Measurements from ENCODE around the gene ROPN1B.

Gene ROPN1B

GRCh38 chr3:126005951-126006350 is 37.0 kb downstream of the ROPN1B start:
- Histone ChIP-seq H3K4me3 (ENCODE audit: low read length) (no peak overlapping the region), H3K4me1 (ENCODE audit: control insufficient read depth, insufficient read depth, low read length) (no peaks in the 10 kb centered on the region), H3K36me3 (ENCODE audit: control insufficient read depth, insufficient read depth, low read length) (peaks cover 3% of the 10 kb centered on the region; the same call in 1 of the 2 replicates), H3K9me3 (ENCODE audit: control insufficient read depth, insufficient read depth, low read length) (no peaks in the 10 kb centered on the region), H3K27ac (ENCODE audit: low read length) (no peak overlapping the region), H3K27me3 (ENCODE audit: control insufficient read depth, insufficient read depth, low read length) (no peaks in the 10 kb centered on the region)
- no CpG with 5 or more reads among the region's 3 CpGs for WGBS (ENCODE audit: insufficient coverage, insufficient read length)
- no peak for DNase-seq (ENCODE audit: low read depth, low spot score)

- H3K9me3 ChIP-seq (ENCODE audit: control insufficient read depth, insufficient read depth, low read length) = no peaks in the 10 kb centered on the region
- H3K27ac ChIP-seq (ENCODE audit: low read length) = no peak overlapping the region
- H3K36me3 ChIP-seq (ENCODE audit: control insufficient read depth, insufficient read depth, low read length) = peaks cover 3% of the 10 kb centered on the region; the same call in 1 of the 2 replicates
- no peak overlapping the region for H3K4me3 ChIP-seq (ENCODE audit: low read length)
- no peak for DNase-seq (ENCODE audit: low read depth, low spot score)
- no peaks in the 10 kb centered on the region for H3K27me3 ChIP-seq (ENCODE audit: control insufficient read depth, insufficient read depth, low read length)
- no peaks in the 10 kb centered on the region for H3K4me1 ChIP-seq (ENCODE audit: control insufficient read depth, insufficient read depth, low read length)
- 100% methylated on average over 1 of the region's 3 CpGs for WGBS (ENCODE audit: insufficient coverage, insufficient read length)
These were observed 39.2 kb downstream of the ROPN1B start for GRCh38 chr3:126008219-126008618.

- no peak for DNase-seq (ENCODE audit: low read depth, low spot score)
- WGBS (ENCODE audit: insufficient coverage, insufficient read length) = no CpG with 5 or more reads among the region's 3 CpGs
- no peaks in the 10 kb centered on the region for H3K4me1 ChIP-seq (ENCODE audit: control insufficient read depth, insufficient read depth, low read length)
- no peak overlapping the region for H3K27ac ChIP-seq (ENCODE audit: low read length)
- peaks cover 3% of the 10 kb centered on the region; the same call in 1 of the 2 replicates for H3K36me3 ChIP-seq (ENCODE audit: control insufficient read depth, insufficient read depth, low read length)
- H3K9me3 ChIP-seq (ENCODE audit: control insufficient read depth, insufficient read depth, low read length) = no peaks in the 10 kb centered on the region
- no peaks in the 10 kb centered on the region for H3K27me3 ChIP-seq (ENCODE audit: control insufficient read depth, insufficient read depth, low read length)
- H3K4me3 ChIP-seq (ENCODE audit: low read length) = no peak overlapping the region
These were observed 40.2 kb downstream of the ROPN1B start for GRCh38 chr3:126009181-126009580.

- Histone ChIP-seq H3K27me3 (ENCODE audit: control insufficient read depth, insufficient read depth, low read length) (no peaks in the 10 kb centered on the region), H3K4me1 (ENCODE audit: control insufficient read depth, insufficient read depth, low read length) (peaks cover 3% of the 10 kb centered on the region; the same call in 1 of the 2 replicates), H3K4me3 (ENCODE audit: low read length) (no peak overlapping the region), H3K27ac (ENCODE audit: low read length) (no peak overlapping the region), H3K36me3 (ENCODE audit: control insufficient read depth, insufficient read depth, low read length) (no peaks in the 10 kb centered on the region), H3K9me3 (ENCODE audit: control insufficient read depth, insufficient read depth, low read length) (no peaks in the 10 kb centered on the region)
- DNase-seq (ENCODE audit: low read depth, low spot score) = no peak
- no CpG with 5 or more reads among the region's 8 CpGs for WGBS (ENCODE audit: insufficient coverage, insufficient read length)
These were observed 44.8 kb downstream of the ROPN1B start for GRCh38 chr3:126013751-126014156.

GRCh38 chr3:126014252-126014651 is 45.3 kb downstream of the ROPN1B start:
- no peaks in the 10 kb centered on the region for H3K36me3 ChIP-seq (ENCODE audit: control insufficient read depth, insufficient read depth, low read length)
- DNase-seq (ENCODE audit: low read depth, low spot score) = no peak
- H3K9me3 ChIP-seq (ENCODE audit: control insufficient read depth, insufficient read depth, low read length) = no peaks in the 10 kb centered on the region
- WGBS (ENCODE audit: insufficient coverage, insufficient read length) = no CpG with 5 or more reads among the region's 4 CpGs
- H3K27ac ChIP-seq (ENCODE audit: low read length) = no peak overlapping the region
- H3K27me3 ChIP-seq (ENCODE audit: control insufficient read depth, insufficient read depth, low read length) = no peaks in the 10 kb centered on the region
- H3K4me3 ChIP-seq (ENCODE audit: low read length) = no peak overlapping the region
- H3K4me1 ChIP-seq (ENCODE audit: control insufficient read depth, insufficient read depth, low read length) = peaks cover 3% of the 10 kb centered on the region; the same call in 1 of the 2 replicates

DNA sequence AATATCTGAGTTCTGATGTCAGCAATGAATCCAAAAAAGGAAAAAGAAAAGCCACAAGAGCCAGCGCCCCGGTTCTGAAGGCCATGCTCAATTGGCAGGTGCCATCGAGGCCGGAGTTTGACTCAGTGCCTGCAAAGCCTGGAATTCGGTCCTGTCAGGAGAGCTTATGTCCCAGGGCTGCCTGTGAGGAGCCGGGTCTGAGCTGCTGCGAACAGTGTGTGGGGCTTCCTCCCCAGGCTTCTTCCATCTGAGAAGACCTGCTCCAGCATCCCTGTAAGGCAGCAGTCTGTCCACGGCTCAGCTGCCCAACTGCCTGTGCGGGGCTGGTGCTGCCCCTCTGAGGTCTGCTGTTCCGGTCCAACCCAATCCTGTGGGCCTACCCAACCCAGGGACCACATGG is 46.1 kb downstream of the ROPN1B start:
- Histone ChIP-seq H3K36me3 (ENCODE audit: control insufficient read depth, insufficient read depth, low read length) (no peaks in the 10 kb centered on the region), H3K4me1 (ENCODE audit: control insufficient read depth, insufficient read depth, low read length) (peaks cover 3% of the 10 kb centered on the region; the same call in 1 of the 2 replicates), H3K27ac (ENCODE audit: low read length) (no peak overlapping the region), H3K27me3 (ENCODE audit: control insufficient read depth, insufficient read depth, low read length) (no peaks in the 10 kb centered on the region), H3K9me3 (ENCODE audit: control insufficient read depth, insufficient read depth, low read length) (no peaks in the 10 kb centered on the region), H3K4me3 (ENCODE audit: low read length) (no peak overlapping the region)
- WGBS (ENCODE audit: insufficient coverage, insufficient read length) = no CpG with 5 or more reads among the region's 10 CpGs
- DNase-seq (ENCODE audit: low read depth, low spot score) = no peak

DNA sequence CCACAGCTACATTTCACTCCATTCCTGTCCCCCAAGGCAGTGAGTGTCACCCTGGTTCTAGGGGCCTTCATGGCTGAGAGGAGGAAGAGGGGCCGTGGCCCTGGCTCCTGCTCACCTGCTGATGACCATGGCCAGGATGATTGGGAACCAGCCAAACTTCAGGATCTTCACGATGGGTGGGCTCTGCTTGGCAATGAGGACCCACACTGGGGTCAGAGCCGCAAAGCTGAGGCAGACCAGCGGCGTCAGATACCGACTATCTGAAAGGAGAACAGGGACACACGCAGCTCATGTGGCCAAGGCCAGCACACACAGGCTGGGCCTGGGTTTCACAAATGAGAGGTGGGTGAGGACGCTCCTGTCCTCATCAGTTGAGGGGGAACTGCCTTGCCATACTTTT is 47.6 kb downstream of the ROPN1B start:
- no peak for DNase-seq (ENCODE audit: low read depth, low spot score)
- Histone ChIP-seq H3K27me3 (ENCODE audit: control insufficient read depth, insufficient read depth, low read length) (no peaks in the 10 kb centered on the region), H3K36me3 (ENCODE audit: control insufficient read depth, insufficient read depth, low read length) (no peaks in the 10 kb centered on the region), H3K9me3 (ENCODE audit: control insufficient read depth, insufficient read depth, low read length) (no peaks in the 10 kb centered on the region), H3K4me1 (ENCODE audit: control insufficient read depth, insufficient read depth, low read length) (peaks cover 7% of the 10 kb centered on the region; the same call in 1 of the 2 replicates), H3K27ac (ENCODE audit: low read length) (no peak overlapping the region), H3K4me3 (ENCODE audit: low read length) (no peak overlapping the region)
- no CpG with 5 or more reads among the region's 8 CpGs for WGBS (ENCODE audit: insufficient coverage, insufficient read length)

- H3K9me3 ChIP-seq (ENCODE audit: control insufficient read depth, insufficient read depth, low read length) = no peaks in the 10 kb centered on the region
- no peak for DNase-seq (ENCODE audit: low read depth, low spot score)
- H3K36me3 ChIP-seq (ENCODE audit: control insufficient read depth, insufficient read depth, low read length) = no peaks in the 10 kb centered on the region
- H3K4me1 ChIP-seq (ENCODE audit: control insufficient read depth, insufficient read depth, low read length) = peaks cover 7% of the 10 kb centered on the region; the same call in 1 of the 2 replicates
- no peak overlapping the region for H3K4me3 ChIP-seq (ENCODE audit: low read length)
- no peaks in the 10 kb centered on the region for H3K27me3 ChIP-seq (ENCODE audit: control insufficient read depth, insufficient read depth, low read length)
- H3K27ac ChIP-seq (ENCODE audit: low read length) = no peak overlapping the region
- no CpG with 5 or more reads among the region's 9 CpGs for WGBS (ENCODE audit: insufficient coverage, insufficient read length)
These were observed 48.4 kb downstream of the ROPN1B start for GRCh38 chr3:126017362-126017761.

GRCh38 chr3:126018545-126018944 is 49.6 kb downstream of the ROPN1B start:
- DNase-seq (ENCODE audit: low read depth, low spot score) = no peak
- Histone ChIP-seq H3K36me3 (ENCODE audit: control insufficient read depth, insufficient read depth, low read length) (no peaks in the 10 kb centered on the region), H3K27ac (ENCODE audit: low read length) (no peak overlapping the region), H3K9me3 (ENCODE audit: control insufficient read depth, insufficient read depth, low read length) (no peaks in the 10 kb centered on the region), H3K4me1 (ENCODE audit: control insufficient read depth, insufficient read depth, low read length) (peaks cover 7% of the 10 kb centered on the region; the same call in 1 of the 2 replicates), H3K27me3 (ENCODE audit: control insufficient read depth, insufficient read depth, low read length) (no peaks in the 10 kb centered on the region), H3K4me3 (ENCODE audit: low read length) (no peak overlapping the region)
- WGBS (ENCODE audit: insufficient coverage, insufficient read length) = no CpG with 5 or more reads among the region's 1 CpG

DNA sequence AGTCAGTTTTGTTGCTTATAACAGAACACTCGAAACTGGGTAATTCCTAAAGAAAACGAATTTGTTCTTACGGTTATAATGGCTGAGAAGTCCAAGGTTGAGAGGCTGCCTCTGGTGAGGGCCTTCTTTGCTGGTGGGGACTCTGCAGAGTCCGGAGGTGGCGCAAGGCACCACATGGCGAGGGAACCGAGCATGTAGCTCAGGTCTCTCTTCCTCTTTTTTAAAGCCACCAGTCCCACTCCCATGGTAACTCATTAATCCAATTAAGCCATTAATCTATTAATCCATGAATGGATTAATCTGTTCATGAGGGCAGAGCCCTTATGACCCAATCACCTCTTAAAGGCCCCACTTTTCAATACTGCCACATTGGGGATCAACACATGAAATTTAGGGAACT is 50.0 kb downstream of the ROPN1B start:
- Histone ChIP-seq H3K4me1 (ENCODE audit: control insufficient read depth, insufficient read depth, low read length) (peaks cover 7% of the 10 kb centered on the region; the same call in 1 of the 2 replicates), H3K4me3 (ENCODE audit: low read length) (no peak overlapping the region), H3K36me3 (ENCODE audit: control insufficient read depth, insufficient read depth, low read length) (no peaks in the 10 kb centered on the region), H3K27ac (ENCODE audit: low read length) (no peak overlapping the region), H3K9me3 (ENCODE audit: control insufficient read depth, insufficient read depth, low read length) (no peaks in the 10 kb centered on the region), H3K27me3 (ENCODE audit: control insufficient read depth, insufficient read depth, low read length) (no peaks in the 10 kb centered on the region)
- no peak for DNase-seq (ENCODE audit: low read depth, low spot score)
- no CpG with 5 or more reads among the region's 7 CpGs for WGBS (ENCODE audit: insufficient coverage, insufficient read length)

GRCh38 chr3:126019683-126020082 is 50.7 kb downstream of the ROPN1B start:
- peaks cover 4% of the 10 kb centered on the region; the same call in 1 of the 2 replicates for H3K4me1 ChIP-seq (ENCODE audit: control insufficient read depth, insufficient read depth, low read length)
- no peak overlapping the region for H3K27ac ChIP-seq (ENCODE audit: low read length)
- no peak overlapping the region for H3K4me3 ChIP-seq (ENCODE audit: low read length)
- no peaks in the 10 kb centered on the region for H3K9me3 ChIP-seq (ENCODE audit: control insufficient read depth, insufficient read depth, low read length)
- WGBS (ENCODE audit: insufficient coverage, insufficient read length) = no CpG with 5 or more reads among the region's 5 CpGs
- no peak for DNase-seq (ENCODE audit: low read depth, low spot score)
- H3K36me3 ChIP-seq (ENCODE audit: control insufficient read depth, insufficient read depth, low read length) = no peaks in the 10 kb centered on the region
- no peaks in the 10 kb centered on the region for H3K27me3 ChIP-seq (ENCODE audit: control insufficient read depth, insufficient read depth, low read length)
